GM12878 (cell line): ENCODE measurements around the gene DOCK2. TPM values are rescaled to one million over a fixed set of nuclear protein-coding genes. Genes with fewer than 3 reads are reported as not detected.

Experiments
- ATAC-seq: fragments of 200-7000 bp; cut with Tn5 transposase; 3 replicates; pipeline ENCODE4 v1.9.1; 2020; ENCODE audit warnings: mild to moderate bottlenecking, moderate library complexity
- BruUV-seq: library from RNA; stranded (reverse); fragments of 400-500 nt; replicated peaks from 2 replicates; lab custom pipeline; 2021; lab: Mats Ljungman, UMichigan
- CTCF ChIA-PET: fragments of 300-600 bp; sonication (Branson Sonifier 250); formaldehyde crosslinking; extraction: SDS; loops from one replicate; lab custom pipeline; 2021; ENCODE audit warnings: inconsistent platforms; lab: Yijun Ruan, JAX
- POLR2A ChIA-PET: fragments of 350-600 bp; formaldehyde crosslinking; extraction: SDS; loops from one replicate; lab custom pipeline; 2021; ENCODE audit warnings: inconsistent platforms; lab: Charles Lee
- RAD21 ChIA-PET: fragments of 300-600 bp; sonication (Branson Sonifier 250); formaldehyde crosslinking; loops from one replicate; lab custom pipeline; 2023; ENCODE audit warnings: antibody characterized with exemption; ENCODE audit not compliant: unreplicated experiment; lab: Charles Lee
- SMC1A ChIA-PET: fragments of 300-600 bp; sonication (Branson Sonifier 250); formaldehyde crosslinking; loops from one replicate; lab custom pipeline; 2023; ENCODE audit not compliant: unreplicated experiment, uncharacterized antibody; lab: Charles Lee
- DNase-seq: peaks from one replicate; pipeline ENCODE4 v3.0.0-alpha.2; 2011; ENCODE audit warnings: low read depth, low spot score
- FAIRE-seq: peaks from 3 replicates; lab custom pipeline; 2011; peaks lifted over from hg19 to GRCh38; lab: Jason Lieb, UNC
- H2AFZ ChIP-seq: 2 replicates; pipeline ENCODE4 v1.6.0; 2011; ENCODE audit warnings: low read depth, low read length, control low read depth; ENCODE audit not compliant: control insufficient read depth
- H3K27ac ChIP-seq: 2 replicates; pipeline ENCODE4 v1.5.1; 2011; ENCODE audit warnings: control low read depth; ENCODE audit not compliant: control insufficient read depth, insufficient read depth
- H3K27me3 ChIP-seq, 2 experiments: replicated peaks in 1 of 2; 2 replicates each; pipeline versions ENCODE4 v1.6.0 to v1.6.1; 2011; ENCODE audit warnings: low read length in 1 of 2; ENCODE audit not compliant: control insufficient read depth in 2 of 2, insufficient read depth in 2 of 2
- H3K36me3 ChIP-seq, 2 experiments: 2 replicates each; pipeline ENCODE4 v1.5.1; 2011; ENCODE audit warnings: low read length in 1 of 2; ENCODE audit not compliant: control insufficient read depth in 2 of 2, insufficient read depth in 2 of 2
- H3K4me1 ChIP-seq: 2 replicates; pipeline ENCODE4 v1.6.1; 2011; ENCODE audit warnings: mild to moderate bottlenecking, low read length, moderate library complexity, mixed read lengths; ENCODE audit not compliant: control insufficient read depth, insufficient read depth
- H3K4me2 ChIP-seq: 2 replicates; pipeline ENCODE4 v1.6.0; 2011; ENCODE audit warnings: control low read depth; ENCODE audit not compliant: control insufficient read depth, insufficient read depth
- H3K4me3 ChIP-seq: fragments of 200-600 bp; sonication (generic); 2 replicates; pipeline ENCODE4 v1.5.1; 2016
- H3K79me2 ChIP-seq: 2 replicates; pipeline ENCODE4 v1.6.0; 2011; ENCODE audit warnings: low read length; ENCODE audit not compliant: control insufficient read depth, insufficient read depth
- H3K9ac ChIP-seq: 2 replicates; pipeline ENCODE4 v1.8.0; 2011; ENCODE audit warnings: low read length, control low read depth, mixed read lengths; ENCODE audit not compliant: control insufficient read depth, insufficient read depth
- H3K9me3 ChIP-seq: replicated peaks from 3 replicates; pipeline ENCODE4 v1.5.1; 2011; ENCODE audit warnings: mild to moderate bottlenecking, low read length; ENCODE audit not compliant: control insufficient read depth, insufficient read depth
- H4K20me1 ChIP-seq: 2 replicates; pipeline ENCODE4 v1.6.0; 2011; ENCODE audit not compliant: control insufficient read depth, insufficient read depth
- GABPA ChIP-seq: IDR thresholded peaks from 2 replicates; pipeline ENCODE4 v1.6.1; 2014; ENCODE audit warnings: antibody characterized with exemption, low read depth, mild to moderate bottlenecking, inconsistent platforms
- GATAD2B ChIP-seq: fragments of 450-650 bp; conservative IDR thresholded peaks from 2 replicates; pipeline ENCODE4 v1.6.1; 2017; ENCODE audit warnings: low read depth, mild to moderate bottlenecking, moderate library complexity
- HDGF ChIP-seq: fragments of 450-650 bp; IDR thresholded peaks from 2 replicates; pipeline ENCODE4 v1.6.1; 2016; ENCODE audit warnings: antibody characterized with exemption
- MLLT1 ChIP-seq: fragments of 450-650 bp; IDR thresholded peaks from 2 replicates; pipeline ENCODE4 v1.6.1; 2016; ENCODE audit warnings: mild to moderate bottlenecking
- NRF1 ChIP-seq: conservative IDR thresholded peaks from 2 replicates; pipeline ENCODE4 v1.6.1; 2011; ENCODE audit warnings: mild to moderate bottlenecking, low read depth, low read length, improper control_type of control experiment
- RB1 ChIP-seq: fragments of 450-650 bp; formaldehyde crosslinking; IDR thresholded peaks from 2 replicates; pipeline ENCODE4 v1.6.1; 2017; ENCODE audit warnings: mild to moderate bottlenecking, borderline replicate concordance
- RELB ChIP-seq: fragments of 450-650 bp; IDR thresholded peaks from 2 replicates; pipeline ENCODE4 v1.6.1; 2017; ENCODE audit warnings: low read depth, mild to moderate bottlenecking, moderate library complexity
- REST ChIP-seq: IDR thresholded peaks from 2 replicates; pipeline ENCODE4 v1.6.1; 2012; ENCODE audit warnings: mild to moderate bottlenecking, low read depth, low read length
- SREBF2 ChIP-seq: IDR thresholded peaks from 2 replicates; pipeline ENCODE4 v1.6.1; 2012; ENCODE audit warnings: mild to moderate bottlenecking, low read length
- ZBTB11 ChIP-seq: fragments of 450-650 bp; formaldehyde crosslinking; IDR thresholded peaks from 2 replicates; pipeline ENCODE4 v1.5.0; 2022; ENCODE audit warnings: mild to moderate bottlenecking, missing genetic modification characterization
- WGBS: methylation state at CpG from one replicate; pipeline ENCODE4 v1.1.6; 2016; ENCODE audit warnings: low lambda C conversion rate; ENCODE audit not compliant: insufficient replicate concordance, insufficient coverage; ENCODE audit errors: missing lambda C conversion rate; 5-methylcytosine and 5-hydroxymethylcytosine counted together
- in situ Hi-C: fragments of 300-500 bp; cut with MboI; formaldehyde crosslinking; loops from 9 replicates; pipeline ENCODE4 v1.14.3; 2018; ENCODE audit warnings: mixed read lengths
- intact Hi-C: fragments of 100-400 bp; cut with micrococcal nuclease; formaldehyde crosslinking; loops from one replicate; pipeline ENCODE4 v1.14.2; 2022; ENCODE audit not compliant: unreplicated experiment
- polyA plus RNA-seq, 11 experiments: library from polyadenylated mRNA; depleted of rRNA in 4 of 11; unstranded in 6 of 11; stranded (reverse) in 5 of 11; fragments of >200 nt; fragmentation: Nextera tagmentation in 4 of 11; fragmentation: Illumina TruSeq in 1 of 11; extraction: Ambion mirVana in 4 of 11; extraction: Trizol in 1 of 11; gene quantifications; 1 replicate in 1 of 11; 2 replicates in 10 of 11; pipeline versions ENCODE4 v1.2.1 to v1.2.3, GENCODE V29; 2011 to 2016; ENCODE audit warnings: inconsistent platforms in 2 of 11, missing spikeins in 2 of 11, low read depth in 1 of 11
- total RNA-seq, 4 experiments: library from RNA; depleted of rRNA in 3 of 4; stranded (reverse); fragments of >200 nt in 3 of 4; fragmentation: Illumina TruSeq in 1 of 4; extraction: Trizol in 1 of 4; gene quantifications; 2 replicates each; pipeline versions ENCODE4 v1.2.1 to v1.2.3, GENCODE V29; 2013 to 2021

The DOCK2 gene
- total and polyA plus RNA-seq, 10 of the 15 experiments (the other 5 are each of a cell fraction or from before 2014, with no cell fraction given), result 34.2 to 192 (median 118) TPM

- CTCF ChIA-PET, result interaction anchor here (1.4 kb wide), 1 partner anchor 73 kb away, joined by 4 read pairs; no protein-coding TSS in a partner anchor
- SMC1A ChIA-PET, result no interaction called here
- Histone ChIP-seq H3K27ac (no peak overlapping the region), H3K9me3 (no peaks in the 10 kb centered on the region)
- RAD21 ChIA-PET, result no interaction called here
- TF ChIP-seq MLLT1 (no peak), RELB (no peak), NRF1 (no peak), RB1 (no peak), ZBTB11 (no peak), HDGF (no peak), GATAD2B (no peak), SREBF2 (no peak), REST (no peak), GABPA (no peak)
- TF ChIP-seq, all 136 proteins: peak for 0
- H2AFZ ChIP-seq, result no peak overlapping the region
- DNase-seq (no peak), ATAC-seq (no peak), FAIRE-seq (no peak)
- H3K4me3 ChIP-seq, result no peak overlapping the region
- intact Hi-C loops, result no loop called here
- H3K4me2 ChIP-seq, result no peak overlapping the region
- H3K9ac ChIP-seq, result no peak overlapping the region
- H3K4me1 ChIP-seq, result no peaks in the 10 kb centered on the region
- in situ Hi-C loops, result no loop called here
- H3K79me2 ChIP-seq, result no peaks in the 10 kb centered on the region
- POLR2A ChIA-PET, result no interaction called here
- BruUV-seq, result no TSS peak
- H3K27me3 ChIP-seq, result peaks cover 0 to 1% of the 10 kb centered on the region in 2 experiments; a peak in 3 of 4 replicates
- H4K20me1 ChIP-seq, result no peaks in the 10 kb centered on the region
- H3K36me3 ChIP-seq, result no peaks in the 10 kb centered on the region
- WGBS, result 16% methylated on average over 3 of the region's 3 CpGs
These were observed 473.5 kb downstream of the DOCK2 start for GRCh38 chr5:170110403-170111087.
